H9 (cell line): ENCODE data around the gene USP8. TPM values are rescaled to one million over a fixed set of nuclear protein-coding genes. Genes with fewer than 3 reads are reported as not detected.

Experiments used
- DNase-seq: peaks from one replicate; pipeline ENCODE4 v3.0.0-alpha.2; 2017
- H2AFZ ChIP-seq: one replicate; pipeline ENCODE4 v1.6.1; 2013; ENCODE audit warnings: mild to moderate bottlenecking, low read length, control low read depth, moderate library complexity
- H2AK5ac ChIP-seq: 2 replicates; pipeline ENCODE4 v1.6.1; 2013; ENCODE audit warnings: low read length, control low read depth, mixed read lengths; ENCODE audit not compliant: insufficient read length
- H2BK120ac ChIP-seq: one replicate; pipeline ENCODE4 v1.6.1; 2013; ENCODE audit warnings: low read depth, mild to moderate bottlenecking, low read length, control low read depth, inconsistent platforms; ENCODE audit not compliant: poor library complexity, severe bottlenecking
- H2BK12ac ChIP-seq: 2 replicates; pipeline ENCODE4 v1.6.1; 2013; ENCODE audit warnings: low read length, control low read depth, mixed read lengths, low read depth; ENCODE audit not compliant: insufficient read length
- H2BK15ac ChIP-seq: 2 replicates; pipeline ENCODE4 v1.6.1; 2013; ENCODE audit warnings: low read depth, low read length, control low read depth
- H2BK20ac ChIP-seq: one replicate; pipeline ENCODE4 v1.6.1; 2013; ENCODE audit warnings: low read depth, mild to moderate bottlenecking, low read length, control low read depth, inconsistent platforms; ENCODE audit not compliant: poor library complexity, severe bottlenecking
- H2BK5ac ChIP-seq: 2 replicates; pipeline ENCODE4 v1.6.1; 2013; ENCODE audit warnings: low read length, control low read depth, mixed read lengths; ENCODE audit not compliant: insufficient read length
- H3K14ac ChIP-seq: 2 replicates; pipeline ENCODE4 v1.6.1; 2013; ENCODE audit warnings: low read length, control low read depth; ENCODE audit not compliant: insufficient read depth
- H3K18ac ChIP-seq: 2 replicates; pipeline ENCODE4 v1.6.1; 2013; ENCODE audit warnings: low read depth, mild to moderate bottlenecking, mixed read lengths, low read length, control low read depth; ENCODE audit not compliant: insufficient read length
- H3K23ac ChIP-seq: 2 replicates; pipeline ENCODE4 v1.6.1; 2013; ENCODE audit warnings: low read length, control low read depth, mixed read lengths, low read depth; ENCODE audit not compliant: insufficient read length
- H3K23me2 ChIP-seq: 2 replicates; pipeline ENCODE4 v1.6.1; 2013; ENCODE audit warnings: low read depth, mild to moderate bottlenecking, mixed read lengths, low read length, control low read depth; ENCODE audit not compliant: insufficient read length, poor library complexity, severe bottlenecking
- H3K27ac ChIP-seq: 2 replicates; pipeline ENCODE4 v1.5.1; 2013; ENCODE audit warnings: low read length, control low read depth, mixed read lengths, low read depth; ENCODE audit not compliant: insufficient read length
- H3K27me3 ChIP-seq: 2 replicates; pipeline ENCODE4 v1.6.1; 2013; ENCODE audit warnings: low read length, control low read depth, inconsistent platforms; ENCODE audit not compliant: insufficient read depth
- H3K4ac ChIP-seq: 2 replicates; pipeline ENCODE4 v1.6.1; 2013; ENCODE audit warnings: low read depth, mild to moderate bottlenecking, control low read depth, inconsistent platforms, low read length, moderate library complexity
- H3K4me1 ChIP-seq: 2 replicates; pipeline ENCODE4 v1.6.1; 2013; ENCODE audit warnings: low read length, control low read depth, inconsistent platforms; ENCODE audit not compliant: insufficient read depth
- H3K4me2 ChIP-seq: 2 replicates; pipeline ENCODE4 v1.6.1; 2013; ENCODE audit warnings: low read length, control low read depth, mixed read lengths; ENCODE audit not compliant: insufficient read length, insufficient read depth
- H3K56ac ChIP-seq: 2 replicates; pipeline ENCODE4 v1.6.1; 2013; ENCODE audit warnings: low read depth, mild to moderate bottlenecking, mixed read lengths, low read length, control low read depth; ENCODE audit not compliant: insufficient read length
- H3K79me1 ChIP-seq: 2 replicates; pipeline ENCODE4 v1.6.1; 2013; ENCODE audit warnings: low read depth, mild to moderate bottlenecking, moderate library complexity, low read length, control low read depth, inconsistent platforms; ENCODE audit not compliant: insufficient read depth, poor library complexity, severe bottlenecking
- H3K79me2 ChIP-seq: 2 replicates; pipeline ENCODE4 v1.6.1; 2013; ENCODE audit warnings: low read length, control low read depth, inconsistent platforms; ENCODE audit not compliant: insufficient read depth
- H3K9ac ChIP-seq: 2 replicates; pipeline ENCODE4 v1.6.1; 2013; ENCODE audit warnings: low read length, control low read depth, mixed read lengths; ENCODE audit not compliant: insufficient read length; ENCODE audit errors: extremely low read depth
- H3K9me3 ChIP-seq: one replicate; pipeline ENCODE4 v1.6.1; 2013; ENCODE audit warnings: low read depth, low read length, inconsistent platforms; ENCODE audit not compliant: control insufficient read depth
- H3T11ph ChIP-seq: one replicate; pipeline ENCODE4 v1.6.1; 2013; ENCODE audit warnings: mild to moderate bottlenecking, low read length, control low read depth, inconsistent platforms
- H4K20me1 ChIP-seq: one replicate; pipeline ENCODE4 v1.6.1; 2013; ENCODE audit not compliant: control insufficient read depth, insufficient read length, insufficient read depth
- H4K5ac ChIP-seq: 2 replicates; pipeline ENCODE4 v1.6.1; 2013; ENCODE audit warnings: low read depth, mild to moderate bottlenecking, mixed read lengths, low read length, control low read depth; ENCODE audit not compliant: insufficient read length
- H4K8ac ChIP-seq: replicated peaks from 2 replicates; pipeline ENCODE4 v1.6.1; 2013; ENCODE audit warnings: low read length, control low read depth, mixed read lengths, low read depth; ENCODE audit not compliant: insufficient read length
- H4K91ac ChIP-seq: 2 replicates; pipeline ENCODE4 v1.6.1; 2013; ENCODE audit warnings: low read depth, mild to moderate bottlenecking, moderate library complexity, mixed read lengths, low read length, control low read depth; ENCODE audit not compliant: insufficient read length
- H3K27ac Mint-ChIP-seq, 3 experiments: 2 replicates in 2 of 3; 3 replicates in 1 of 3; pipeline ENCODE4 v1.8.0; 2020 to 2021; ENCODE audit warnings: mixed read lengths in 3 of 3, mild to moderate bottlenecking in 1 of 3, moderate library complexity in 1 of 3
- H3K27me3 Mint-ChIP-seq: 2 replicates; pipeline ENCODE4 v1.8.0; 2021; ENCODE audit warnings: low read depth, mild to moderate bottlenecking, moderate library complexity, mixed read lengths
- H3K36me3 Mint-ChIP-seq, 3 experiments: 2 replicates in 2 of 3; 3 replicates in 1 of 3; pipeline ENCODE4 v1.8.0; 2020 to 2021; ENCODE audit warnings: low read depth in 3 of 3, mixed read lengths in 3 of 3; ENCODE audit not compliant: insufficient read depth in 1 of 3
- H3K4me1 Mint-ChIP-seq, 2 experiments: 2 replicates each; pipeline ENCODE4 v1.8.0; 2020; ENCODE audit warnings: mixed read lengths in 2 of 2
- H3K4me3 Mint-ChIP-seq, 2 experiments: 2 replicates in 1 of 2; 3 replicates in 1 of 2; pipeline ENCODE4 v1.8.0; 2020 to 2021; ENCODE audit warnings: mild to moderate bottlenecking in 2 of 2, mixed read lengths in 2 of 2, moderate library complexity in 1 of 2
- H3K9me3 Mint-ChIP-seq, 2 experiments: 2 replicates in 1 of 2; 3 replicates in 1 of 2; pipeline ENCODE4 v1.8.0; 2020; ENCODE audit warnings: mild to moderate bottlenecking in 2 of 2, mixed read lengths in 2 of 2, moderate library complexity in 1 of 2
- CTCF ChIP-seq: fragments of 200-600 bp; sonication (generic); conservative IDR thresholded peaks from 3 replicates; pipeline ENCODE4 v1.8.0; 2021; ENCODE audit warnings: antibody characterized with exemption, mild to moderate bottlenecking
- WGBS: extraction: QIAGEN DNeasy Blood & Tissue Kit; methylation state at CpG from one replicate; pipeline ENCODE4 v1.1.7; 2013; ENCODE audit warnings: missing lambda C conversion rate, low lambda C conversion rate, mixed read lengths; ENCODE audit not compliant: insufficient read length; ENCODE audit errors: extremely low coverage; 5-methylcytosine and 5-hydroxymethylcytosine counted together
- total RNA-seq: library from RNA; stranded (reverse); gene quantifications from 2 replicates; pipeline ENCODE4 v1.2.1, GENCODE V29; 2021

Gene USP8
- total RNA-seq, 1 experiment from 2014 or later, result 67.1 TPM

- peaks cover 0 to 3% of the 10 kb centered on the region in 2 experiments; a peak in 1 of 4 replicates for H3K4me1 Mint-ChIP-seq
- Histone ChIP-seq H3K18ac (no peak overlapping the region), H2BK120ac (no peak overlapping the region), H4K5ac (no peak overlapping the region), H3T11ph (no peak overlapping the region), H2BK15ac (no peak overlapping the region), H4K20me1 (no peaks in the 10 kb centered on the region), H2BK5ac (no peak overlapping the region), H3K56ac (no peak overlapping the region), H3K23ac (no peak overlapping the region), H3K79me2 (no peaks in the 10 kb centered on the region), H3K23me2 (no peaks in the 10 kb centered on the region), H3K27ac (no peak overlapping the region), H3K4me2 (no peak overlapping the region), H3K9ac (no peak overlapping the region), H2AFZ (no peak overlapping the region), H3K27me3 (no peaks in the 10 kb centered on the region), H2BK12ac (no peak overlapping the region), H3K14ac (no peak overlapping the region), H4K8ac (no peak overlapping the region), H2BK20ac (no peak overlapping the region), H2AK5ac (no peak overlapping the region), H4K91ac (no peak overlapping the region), H3K79me1 (no peaks in the 10 kb centered on the region), H3K4ac (no peak overlapping the region), H3K9me3 (no peaks in the 10 kb centered on the region), H3K4me1 (no peaks in the 10 kb centered on the region)
- WGBS, result no CpG with 5 or more reads among the region's 2 CpGs
- H3K27me3 Mint-ChIP-seq, result no peaks in the 10 kb centered on the region; the same call in 1 of the 2 replicates
- no peaks in the 10 kb centered on the region for H3K36me3 Mint-ChIP-seq
- H3K9me3 Mint-ChIP-seq, result no peaks in the 10 kb centered on the region
- H3K27ac Mint-ChIP-seq, result no peak overlapping the region
- TF ChIP-seq CTCF, result no peak
- H3K4me3 Mint-ChIP-seq, result no peak overlapping the region
- no peak for DNase-seq
Measured at GRCh38 chr15:50411870-50412269, 12.3 kb upstream of the USP8 start.
